ENCODE measurements around the gene CYTH2.
A peak's percentile ranks its signal among the peaks of the same experiment; 100 is the strongest.

Gene CYTH2

DNA sequence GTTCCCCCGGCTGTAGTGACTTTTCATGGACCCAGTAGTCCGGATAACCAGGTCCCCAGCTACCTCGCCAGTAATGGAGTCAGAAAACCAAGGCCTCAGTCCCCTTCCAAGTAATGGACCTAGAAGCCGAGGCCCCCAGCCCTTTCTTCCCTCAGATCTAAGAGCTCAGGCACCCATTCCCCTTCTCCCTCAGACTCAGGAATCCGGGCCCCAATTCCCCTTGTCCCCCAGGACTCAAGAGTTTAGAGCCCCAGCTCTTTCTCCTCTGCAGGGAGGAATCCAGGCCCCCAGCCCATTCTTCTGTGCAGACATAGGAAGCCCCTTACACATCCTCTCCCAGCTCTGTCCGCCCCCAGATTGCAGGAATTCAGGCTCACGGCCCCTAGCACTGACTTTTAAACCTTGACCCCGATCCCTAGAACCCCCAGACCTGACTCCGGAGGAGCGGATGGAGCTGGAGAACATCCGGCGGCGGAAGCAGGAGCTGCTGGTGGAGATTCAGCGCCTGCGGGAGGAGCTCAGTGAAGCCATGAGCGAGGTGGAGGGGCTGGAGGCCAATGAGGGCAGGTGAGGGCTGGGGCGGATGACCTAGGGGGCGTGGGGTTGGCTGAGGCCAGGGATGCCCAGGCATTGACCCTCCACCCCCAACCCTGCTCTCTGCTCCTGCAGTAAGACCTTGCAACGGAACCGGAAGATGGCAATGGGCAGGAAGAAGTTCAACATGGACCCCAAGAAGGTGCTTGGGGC, 938 bp downstream of the CYTH2 start:
- peak overlapping the region; percentile 79 for H3K4me3 ChIP-seq (ENCODE audit: insufficient read depth, low read length, poor library complexity, severe bottlenecking)
- no peaks in the 10 kb centered on the region for H3K9me3 ChIP-seq (ENCODE audit: insufficient read depth, low read length)
- H3K36me3 ChIP-seq (ENCODE audit: low read length) = no peaks in the 10 kb centered on the region
- TF ChIP-seq, protein P1, sequence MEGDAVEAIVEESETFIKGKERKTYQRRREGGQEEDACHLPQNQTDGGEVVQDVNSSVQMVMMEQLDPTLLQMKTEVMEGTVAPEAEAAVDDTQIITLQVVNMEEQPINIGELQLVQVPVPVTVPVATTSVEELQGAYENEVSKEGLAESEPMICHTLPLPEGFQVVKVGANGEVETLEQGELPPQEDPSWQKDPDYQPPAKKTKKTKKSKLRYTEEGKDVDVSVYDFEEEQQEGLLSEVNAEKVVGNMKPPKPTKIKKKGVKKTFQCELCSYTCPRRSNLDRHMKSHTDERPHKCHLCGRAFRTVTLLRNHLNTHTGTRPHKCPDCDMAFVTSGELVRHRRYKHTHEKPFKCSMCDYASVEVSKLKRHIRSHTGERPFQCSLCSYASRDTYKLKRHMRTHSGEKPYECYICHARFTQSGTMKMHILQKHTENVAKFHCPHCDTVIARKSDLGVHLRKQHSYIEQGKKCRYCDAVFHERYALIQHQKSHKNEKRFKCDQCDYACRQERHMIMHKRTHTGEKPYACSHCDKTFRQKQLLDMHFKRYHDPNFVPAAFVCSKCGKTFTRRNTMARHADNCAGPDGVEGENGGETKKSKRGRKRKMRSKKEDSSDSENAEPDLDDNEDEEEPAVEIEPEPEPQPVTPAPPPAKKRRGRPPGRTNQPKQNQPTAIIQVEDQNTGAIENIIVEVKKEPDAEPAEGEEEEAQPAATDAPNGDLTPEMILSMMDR (IDR thresholded peaks at IDR 0.05; ENCODE audit: insufficient read depth, low read length, poor library complexity, severe bottlenecking) = no peak
- TF ChIP-seq EZH2phosphoT487 (conservative IDR thresholded peaks at IDR 0.05; ENCODE audit: low read length) = no peak
- peak overlapping the region; percentile 92 for H3K9ac ChIP-seq (ENCODE audit: low read length)
- no peaks in the 10 kb centered on the region for H4K20me1 ChIP-seq (ENCODE audit: low read depth, low read length)
- no peaks in the 10 kb centered on the region for H3K9me2 ChIP-seq (replicated peaks; ENCODE audit: insufficient read depth, low read length)
- H3K27me3 ChIP-seq (ENCODE audit: low read length) = no peaks in the 10 kb centered on the region
- 0 out of 2 replicates have a peak, but pooled peaks cover 3% of the 10 kb centered on the region for H3K79me2 ChIP-seq (ENCODE audit: insufficient read depth, low read length)
- peak overlapping the region; percentile 63 for H3K4me2 ChIP-seq (ENCODE audit: low read depth, low read length, poor library complexity, severe bottlenecking)
- H3F3A ChIP-seq (ENCODE audit: insufficient read depth) = peaks cover 5% of the 10 kb centered on the region; the same call in 1 of the 2 replicates
- H3K27ac ChIP-seq (ENCODE audit: low read depth, low read length) = peak overlapping the region; percentile 71; the same call in 1 of the 2 replicates
- H2AFZ ChIP-seq (ENCODE audit: low read depth, low read length, severe bottlenecking) = no peak overlapping the region

DNA sequence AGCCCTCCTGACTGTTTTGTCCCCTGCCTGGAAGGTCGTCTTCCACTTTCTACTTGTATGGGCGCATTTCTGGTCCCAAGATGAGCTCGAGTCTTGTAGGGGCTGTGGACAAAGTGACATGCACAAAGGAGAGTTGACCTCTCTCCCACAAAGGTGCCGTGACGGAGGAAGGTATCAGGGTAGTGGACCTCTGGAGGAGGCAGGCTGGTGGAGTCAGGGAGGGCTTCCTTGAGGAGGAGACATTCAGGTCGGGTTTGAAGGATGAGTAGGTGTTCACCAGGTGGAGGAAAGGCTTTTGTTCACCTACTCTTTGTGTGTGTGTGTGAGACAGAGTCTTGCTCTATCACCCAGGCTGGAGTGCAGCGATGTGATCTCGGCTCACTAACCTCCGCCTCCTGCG, 1.7 kb downstream of the CYTH2 start:
- no peak overlapping the region for H3K9ac ChIP-seq (ENCODE audit: low read length)
- no peak overlapping the region for H3K27ac ChIP-seq (ENCODE audit: low read depth, low read length)
- 0 out of 2 replicates have a peak, but pooled peaks cover 3% of the 10 kb centered on the region for H3K79me2 ChIP-seq (ENCODE audit: insufficient read depth, low read length)
- no peak overlapping the region for H3K4me2 ChIP-seq (ENCODE audit: low read depth, low read length, poor library complexity, severe bottlenecking)
- H3K36me3 ChIP-seq (ENCODE audit: low read length) = no peaks in the 10 kb centered on the region
- no peak overlapping the region for H2AFZ ChIP-seq (ENCODE audit: low read depth, low read length, severe bottlenecking)
- no peak for TF ChIP-seq EZH2phosphoT487 (conservative IDR thresholded peaks at IDR 0.05; ENCODE audit: low read length)
- TF ChIP-seq, protein P1 (IDR thresholded peaks at IDR 0.05; ENCODE audit: insufficient read depth, low read length, poor library complexity, severe bottlenecking) = no peak
- no peaks in the 10 kb centered on the region for H3K9me2 ChIP-seq (replicated peaks; ENCODE audit: insufficient read depth, low read length)
- H3K9me3 ChIP-seq (ENCODE audit: insufficient read depth, low read length) = no peaks in the 10 kb centered on the region
- no peak overlapping the region for H3K4me3 ChIP-seq (ENCODE audit: insufficient read depth, low read length, poor library complexity, severe bottlenecking)
- H3K27me3 ChIP-seq (ENCODE audit: low read length) = no peaks in the 10 kb centered on the region
- H4K20me1 ChIP-seq (ENCODE audit: low read depth, low read length) = no peaks in the 10 kb centered on the region
- H3F3A ChIP-seq (ENCODE audit: insufficient read depth) = no peaks in the 10 kb centered on the region

GRCh38 chr19:48471836-48472235, 2.7 kb downstream of the CYTH2 start:
- Histone ChIP-seq H4K20me1 (ENCODE audit: low read depth, low read length) (no peaks in the 10 kb centered on the region), H3K9me2 (replicated peaks; ENCODE audit: insufficient read depth, low read length) (no peaks in the 10 kb centered on the region), H2AFZ (ENCODE audit: low read depth, low read length, severe bottlenecking) (no peak overlapping the region), H3K27ac (ENCODE audit: low read depth, low read length) (no peak overlapping the region), H3K9ac (ENCODE audit: low read length) (no peak overlapping the region), H3K4me2 (ENCODE audit: low read depth, low read length, poor library complexity, severe bottlenecking) (no peak overlapping the region), H3F3A (ENCODE audit: insufficient read depth) (no peaks in the 10 kb centered on the region), H3K9me3 (ENCODE audit: insufficient read depth, low read length) (no peaks in the 10 kb centered on the region), H3K27me3 (ENCODE audit: low read length) (no peaks in the 10 kb centered on the region), H3K79me2 (ENCODE audit: insufficient read depth, low read length) (0 out of 2 replicates have a peak, but pooled peaks cover 3% of the 10 kb centered on the region), H3K4me3 (ENCODE audit: insufficient read depth, low read length, poor library complexity, severe bottlenecking) (no peak overlapping the region), H3K36me3 (ENCODE audit: low read length) (no peaks in the 10 kb centered on the region)
- TF ChIP-seq, protein P1 (IDR thresholded peaks at IDR 0.05; ENCODE audit: insufficient read depth, low read length, poor library complexity, severe bottlenecking) = no peak
- TF ChIP-seq EZH2phosphoT487 (conservative IDR thresholded peaks at IDR 0.05; ENCODE audit: low read length) = no peak
